GM21423 (cell line): Measurements from ENCODE around the gene ZNF280D.
"Not testable (repeated sequence)": the region's sequence is repeated elsewhere in the genome, so short reads cannot be mapped to it uniquely, and the experiment has no call there.

Experiments used
- ATAC-seq: cut with Tn5 transposase; IDR thresholded peaks from one replicate; pipeline ENCODE4 v1.9.1; 2021; ENCODE audit warnings: mild to moderate bottlenecking, moderate library complexity; ENCODE audit not compliant: unreplicated experiment

The ZNF280D gene

DNA sequence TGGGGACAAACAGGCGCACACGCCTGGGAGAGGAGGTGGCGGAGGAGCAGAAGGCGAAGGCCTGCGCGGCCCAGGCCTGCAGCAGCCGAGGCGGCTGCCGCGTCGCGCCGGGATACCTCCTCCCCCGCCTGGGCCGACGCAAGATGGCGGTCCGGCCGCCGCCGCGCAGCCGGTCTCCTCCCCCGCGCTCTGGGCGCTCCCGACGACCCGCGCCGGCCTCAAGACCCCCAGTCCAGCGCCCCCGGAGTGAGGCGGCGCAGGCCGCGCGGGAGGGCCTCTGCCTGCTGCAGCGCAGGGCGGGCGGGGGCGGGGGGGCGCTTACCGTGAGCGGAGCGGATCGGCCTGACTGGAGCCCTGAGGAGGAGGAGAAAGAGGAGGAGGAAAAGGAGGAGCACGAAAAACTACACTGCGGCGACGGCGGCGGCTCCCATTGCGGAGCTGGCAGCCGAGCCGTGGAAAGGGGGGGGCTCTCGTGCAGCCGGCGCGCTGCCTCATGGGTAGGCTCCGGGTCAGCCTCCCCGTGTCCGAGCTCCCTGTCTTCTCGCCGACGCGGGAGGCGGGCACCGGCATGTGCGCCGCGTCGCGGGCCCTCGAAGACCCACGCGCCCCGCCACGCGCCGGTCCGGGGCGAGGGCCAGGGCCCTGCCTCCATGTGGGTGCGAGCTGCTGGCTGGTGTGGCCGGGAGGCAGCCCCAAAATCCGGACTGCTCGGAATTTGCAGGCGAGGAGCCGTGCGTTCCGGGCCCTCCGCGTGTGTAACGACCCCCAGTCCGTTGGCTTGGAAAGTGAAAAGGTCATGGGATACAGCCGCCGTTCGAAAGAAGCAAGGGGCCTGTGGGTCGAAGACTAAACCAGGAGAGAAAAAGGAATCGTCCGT lies at the start of gene ZNF280D:
TSS of gene ZNF280D (minus strand) at position 374 of the 877 bp plus-strand sequence. CDS start 26,400 bp downstream, outside the sequence.
- peak; percentile 79 for ATAC-seq

DNA sequence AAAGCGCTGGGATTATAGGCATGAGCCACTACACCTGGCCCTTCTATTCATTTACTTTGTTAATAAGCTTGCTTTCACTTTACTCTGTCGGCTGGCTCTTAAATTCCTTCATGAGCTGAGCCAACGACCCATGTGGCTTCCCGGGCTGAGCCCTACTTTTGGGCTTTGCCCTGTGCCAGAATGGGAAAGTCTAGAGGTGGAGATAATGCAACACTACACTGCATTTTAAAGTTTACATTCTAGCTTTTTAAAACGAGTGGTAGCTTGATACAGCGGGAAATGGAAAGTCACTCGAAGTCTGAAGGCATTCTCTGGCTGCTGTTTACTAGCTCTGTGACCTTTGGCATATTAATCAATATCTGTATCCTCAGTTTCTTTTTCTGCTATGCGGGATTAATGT lies 49.0 kb upstream of the ZNF280D start:
- ATAC-seq, result no peak

GRCh38 chr15:56781666-56782065 lies 48.4 kb upstream of the ZNF280D start:
- no peak for ATAC-seq

DNA sequence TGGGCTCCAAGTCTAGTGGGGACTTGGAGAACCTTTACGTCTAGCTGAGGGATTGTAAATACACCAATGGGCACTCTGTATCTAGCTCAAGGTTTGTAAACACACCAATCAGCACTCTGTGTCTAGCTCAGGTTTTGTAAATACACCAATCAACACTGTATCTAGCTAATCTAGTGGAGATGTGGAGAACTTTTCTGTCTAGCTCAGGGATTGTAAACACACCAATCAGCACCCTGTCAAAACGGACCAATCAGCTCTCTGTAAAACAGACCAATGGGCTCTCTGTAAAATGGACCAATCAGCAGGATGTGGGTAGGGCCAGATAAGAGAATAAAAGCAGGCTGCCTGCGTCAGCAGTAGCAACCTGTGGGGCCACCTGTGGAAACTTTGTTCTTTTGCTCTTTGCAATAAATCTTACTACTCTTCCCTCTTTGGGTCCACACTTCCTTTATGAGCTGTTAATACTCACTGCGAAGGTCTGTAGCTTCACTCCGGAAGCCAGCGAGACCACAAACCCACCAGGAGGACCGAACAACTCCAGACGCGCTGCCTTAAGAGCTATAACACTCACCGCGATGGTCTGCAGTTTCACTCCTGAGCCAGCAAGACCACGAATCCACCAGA lies 46.9 kb upstream of the ZNF280D start:
- peak; percentile 59 for ATAC-seq

- not testable (repeated sequence) for ATAC-seq
These were observed 46.1 kb upstream of the ZNF280D start for GRCh38 chr15:56779449-56779848.

DNA sequence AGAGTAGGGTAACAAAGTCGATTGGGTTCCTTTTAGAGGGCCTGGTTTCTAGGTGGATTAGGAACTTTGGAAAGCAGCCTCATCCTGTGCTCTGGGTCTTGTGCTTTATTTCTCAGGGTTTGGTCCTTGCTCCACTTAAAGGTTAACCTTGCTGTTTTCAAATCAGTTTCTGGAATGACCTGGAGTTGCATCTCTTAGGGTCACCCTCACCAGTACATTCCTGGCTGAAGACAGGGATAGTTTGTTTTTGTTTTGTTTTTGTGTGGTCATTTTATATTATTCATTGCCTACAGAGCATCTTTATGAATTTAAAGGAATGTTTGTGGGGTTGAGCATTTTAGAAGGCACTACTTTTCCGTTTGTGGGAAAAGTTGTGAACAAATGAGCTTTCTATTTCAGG lies 45.5 kb upstream of the ZNF280D start:
- ATAC-seq, result no peak

DNA sequence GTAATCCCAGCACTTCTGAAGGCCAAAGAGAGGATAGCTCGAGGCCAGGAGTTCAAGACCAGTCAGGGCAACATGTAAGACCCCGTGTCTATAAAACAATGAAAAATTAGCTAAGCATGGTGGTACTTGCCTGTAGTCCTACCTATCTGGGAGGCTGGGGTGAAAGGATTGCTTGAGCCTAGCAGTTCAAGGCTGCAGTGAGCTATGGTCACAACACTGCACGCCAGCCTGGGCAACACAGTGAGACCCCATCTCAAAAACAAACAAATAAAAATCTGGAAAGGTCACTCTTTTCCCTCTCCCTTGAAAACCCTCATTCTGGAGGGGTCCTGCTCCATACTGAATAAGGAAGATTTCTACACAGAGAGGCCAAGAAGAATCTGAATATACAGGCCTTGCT lies 43.5 kb upstream of the ZNF280D start:
- no peak for ATAC-seq

- ATAC-seq, result no peak
These were observed 42.3 kb upstream of the ZNF280D start for GRCh38 chr15:56775641-56776040.

- ATAC-seq, result no peak
These were observed 41.0 kb upstream of the ZNF280D start for GRCh38 chr15:56774356-56774755.

- no peak for ATAC-seq
These were observed 39.7 kb upstream of the ZNF280D start for GRCh38 chr15:56772868-56773639.

- no peak for ATAC-seq
These were observed 36.9 kb upstream of the ZNF280D start for GRCh38 chr15:56770173-56770572.

- ATAC-seq, result no peak
These were observed 34.0 kb upstream of the ZNF280D start for GRCh38 chr15:56767315-56767714.

DNA sequence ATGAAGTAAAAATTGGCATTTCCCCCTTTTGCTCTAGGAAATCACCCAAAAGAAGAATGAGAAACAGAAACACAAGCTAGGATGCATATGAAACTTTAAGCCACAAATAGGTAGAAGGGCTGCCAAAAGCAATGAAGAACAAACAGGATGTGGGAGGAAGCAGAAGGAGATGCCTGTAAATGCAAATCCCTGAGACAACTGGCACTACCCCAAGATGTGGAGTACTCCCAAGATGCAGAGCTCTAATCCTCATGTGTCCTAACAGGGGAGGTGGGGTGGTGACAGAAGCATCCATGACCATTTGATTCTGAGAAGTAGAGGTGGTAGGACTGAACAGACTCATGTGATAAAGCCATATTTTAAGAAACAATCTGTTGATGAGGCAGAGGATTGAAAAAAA lies 31.9 kb upstream of the ZNF280D start:
- no peak for ATAC-seq

DNA sequence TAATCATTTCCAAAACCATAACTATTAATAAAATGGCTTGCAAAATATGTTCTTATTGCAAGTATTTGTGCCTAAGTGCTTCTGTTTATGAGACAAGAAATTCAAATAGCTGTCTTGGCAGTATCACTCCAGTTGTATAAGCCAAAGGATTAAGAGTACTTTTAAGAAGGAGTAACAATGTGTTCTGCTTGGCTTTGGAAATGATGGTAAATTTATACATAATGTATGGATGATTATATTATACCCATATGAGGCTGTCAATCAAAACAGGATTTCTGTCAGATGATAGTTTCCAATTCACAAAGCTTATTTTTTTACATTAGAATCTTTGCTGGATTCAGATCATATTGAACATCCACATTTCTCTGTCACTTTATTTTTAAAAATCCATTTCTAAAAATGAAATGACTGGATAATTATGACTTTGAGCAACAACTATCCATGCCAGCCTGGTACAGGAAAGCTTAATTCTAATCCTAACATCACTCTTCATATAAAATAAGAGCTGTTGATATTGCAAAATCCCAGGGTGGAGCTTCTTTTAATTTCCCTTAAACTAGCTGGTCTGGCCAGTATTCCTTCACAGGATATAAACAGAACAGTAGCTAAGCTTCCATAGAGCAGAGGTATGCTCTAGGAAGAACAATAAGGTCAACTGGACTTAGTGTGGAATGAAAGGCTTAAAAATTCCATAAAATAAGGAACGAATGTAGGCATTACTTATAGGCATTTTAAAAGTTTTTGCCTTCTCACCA lies 30.0 kb upstream of the ZNF280D start:
- no peak for ATAC-seq

DNA sequence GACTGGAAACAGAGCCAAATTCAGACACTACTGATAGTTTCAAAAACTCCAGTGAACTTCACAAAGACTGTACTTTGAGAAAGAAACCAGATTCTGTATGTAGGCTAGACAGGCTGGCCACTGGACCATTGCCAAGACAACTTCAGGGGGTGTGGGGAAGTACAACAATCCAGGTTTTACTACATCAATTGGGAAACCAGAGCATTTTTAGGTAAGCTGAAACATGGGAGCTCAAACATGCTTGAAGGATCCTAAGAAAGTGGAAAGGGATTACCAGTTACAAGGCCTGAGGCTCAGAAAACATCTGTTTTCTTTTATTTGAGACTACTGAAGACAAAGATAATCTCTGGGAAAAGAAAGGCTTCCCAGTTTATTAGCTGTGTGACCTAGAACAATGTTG lies 26.9 kb upstream of the ZNF280D start:
- ATAC-seq, result no peak

DNA sequence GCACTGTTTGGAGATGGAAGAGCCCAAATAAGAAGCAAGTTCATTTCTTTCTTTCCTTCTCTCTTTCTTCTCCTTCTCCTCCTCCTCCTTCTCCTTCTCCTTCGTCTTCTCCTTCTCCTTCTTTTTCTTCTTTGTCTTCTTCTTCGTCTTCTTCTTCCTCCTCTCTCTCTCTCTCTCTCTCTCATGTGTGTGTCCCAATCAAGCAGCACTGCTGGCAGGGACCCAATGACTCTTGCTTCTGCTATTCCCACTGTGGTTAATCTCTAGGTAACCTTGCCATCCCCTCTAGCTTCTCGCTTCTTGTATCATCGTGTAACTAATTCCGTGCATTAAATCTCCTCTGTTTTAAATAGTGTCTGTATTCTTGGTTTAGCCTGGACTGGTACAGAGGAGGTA lies 26.1 kb upstream of the ZNF280D start:
- no peak for ATAC-seq

GRCh38 chr15:56758770-56759449 lies 25.6 kb upstream of the ZNF280D start:
- ATAC-seq, result no peak

- ATAC-seq, result no peak
These were observed 24.6 kb upstream of the ZNF280D start for GRCh38 chr15:56757875-56758274.

- no peak for ATAC-seq
These were observed 21.6 kb upstream of the ZNF280D start for GRCh38 chr15:56754772-56755370.

DNA sequence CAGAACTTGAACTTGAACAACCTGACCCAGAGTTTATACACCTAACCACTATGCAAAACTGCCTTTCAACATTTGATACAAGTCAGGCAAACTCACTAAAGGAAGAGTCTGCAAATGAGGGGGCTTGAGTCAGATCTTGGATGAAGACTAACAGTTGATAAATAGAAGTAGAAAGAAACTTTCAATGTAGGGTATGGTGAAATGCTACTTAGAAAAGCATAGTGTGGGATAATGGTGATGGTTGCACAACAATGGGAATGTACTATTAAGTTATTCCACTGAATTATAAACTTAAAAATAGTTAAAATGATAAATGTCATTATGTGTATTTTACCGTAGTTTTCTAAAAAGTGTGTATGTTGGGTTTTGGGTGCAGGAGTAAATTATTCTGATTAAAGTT lies 19.7 kb upstream of the ZNF280D start:
- no peak for ATAC-seq
